Fibroblast of lung (primary cell): ENCODE results near the gene SSBP3. TPM values are rescaled to one million over a fixed set of nuclear protein-coding genes. Genes with fewer than 3 reads are reported as not detected.

Experiments used
- DNase-seq, 2 donors: peaks; one replicate each; pipeline versions ENCODE4 v3.0.0 to v3.0.0-alpha.2; 2010; ENCODE audit warnings: low read depth in 2 of 2
- H2AFZ ChIP-seq: 2 replicates; pipeline ENCODE4 v1.5.1; 2012; ENCODE audit warnings: low read length, control low read depth, inconsistent platforms
- H3K27ac ChIP-seq: 2 replicates; pipeline ENCODE4 v1.5.1; 2011; ENCODE audit warnings: low read length, control low read depth; ENCODE audit not compliant: insufficient read depth
- H3K27me3 ChIP-seq: 2 replicates; pipeline ENCODE4 v1.5.1; 2011; ENCODE audit warnings: mild to moderate bottlenecking, low read length; ENCODE audit not compliant: control insufficient read depth, insufficient read depth
- H3K36me3 ChIP-seq: 2 replicates; pipeline ENCODE4 v1.5.1; 2011; ENCODE audit warnings: low read length; ENCODE audit not compliant: control insufficient read depth, insufficient read depth
- H3K4me1 ChIP-seq: 2 replicates; pipeline ENCODE4 v1.5.1; 2011; ENCODE audit warnings: low read length; ENCODE audit not compliant: control insufficient read depth, insufficient read depth; ENCODE audit errors: extremely low read depth
- H3K4me2 ChIP-seq: 2 replicates; pipeline ENCODE4 v1.5.1; 2011; ENCODE audit warnings: low read length, control low read depth; ENCODE audit not compliant: insufficient read depth; ENCODE audit errors: extremely low read depth
- H3K4me3 ChIP-seq, 4 experiments: fragments of 200-600 bp in 1 of 4; sonication (generic) in 1 of 4; replicated peaks in 1 of 4; 2 replicates each; pipeline ENCODE4 v1.5.1; 2011 to 2016; ENCODE audit warnings: low read length in 4 of 4, low read depth in 3 of 4, mild to moderate bottlenecking in 3 of 4, control low read depth in 2 of 4, inconsistent platforms in 1 of 4, mixed read lengths in 1 of 4; ENCODE audit not compliant: insufficient read depth in 1 of 4; ENCODE audit errors: control extremely low read depth in 1 of 4
- H3K79me2 ChIP-seq: 2 replicates; pipeline ENCODE4 v1.5.1; 2012; ENCODE audit warnings: mild to moderate bottlenecking, low read length, inconsistent platforms; ENCODE audit not compliant: control insufficient read depth, insufficient read depth
- H3K9ac ChIP-seq: 2 replicates; pipeline ENCODE4 v1.5.1; 2011; ENCODE audit warnings: mild to moderate bottlenecking, low read length, control low read depth; ENCODE audit not compliant: insufficient read depth
- H3K9me3 ChIP-seq: 2 replicates; pipeline ENCODE4 v1.5.1; 2012; ENCODE audit warnings: low read depth, low read length; ENCODE audit not compliant: control insufficient read depth, insufficient read depth
- H4K20me1 ChIP-seq: 2 replicates; pipeline ENCODE4 v1.5.1; 2011; ENCODE audit warnings: low read length; ENCODE audit not compliant: control insufficient read depth, insufficient read depth; ENCODE audit errors: extremely low read depth
- CTCF ChIP-seq, 2 donors: IDR thresholded peaks in 1 of 2; conservative IDR thresholded peaks in 1 of 2; 1 replicate in 1 of 2; 2 replicates in 1 of 2; pipeline ENCODE4 v1.5.1; 2011 to 2012; ENCODE audit warnings: low read length in 2 of 2, control low read depth in 1 of 2, inconsistent platforms in 1 of 2, low read depth in 1 of 2, mild to moderate bottlenecking in 1 of 2
- EZH2 ChIP-seq: IDR thresholded peaks from 2 replicates; pipeline ENCODE4 v1.5.1; 2012; ENCODE audit warnings: low read length, control low read depth, mild to moderate bottlenecking; ENCODE audit errors: missing control alignments
- polyA plus RNA-seq, 2 donors: library from polyadenylated mRNA; depleted of rRNA in 1 of 2; stranded (reverse) in 1 of 2; unstranded in 1 of 2; fragments of >200 nt; gene quantifications; 2 replicates each; pipeline ENCODE4 v1.2.1, GENCODE V29; 2011 to 2012; ENCODE audit warnings: missing spikeins in 1 of 2
- total RNA-seq: library from RNA; depleted of rRNA; stranded (reverse); fragments of >200 nt; gene quantifications from 2 replicates; pipeline ENCODE4 v1.2.1, GENCODE V29; 2014

Gene SSBP3
- total and polyA plus RNA-seq, 2 donors (not counting 1 experiment from before 2014, with no cell fraction given), result 9.4 to 26.4 TPM

- Histone ChIP-seq H2AFZ (no peak overlapping the region), H3K27me3 (no peaks in the 10 kb centered on the region), H3K79me2 (no peaks in the 10 kb centered on the region), H4K20me1 (no peaks in the 10 kb centered on the region), H3K4me1 (no peaks in the 10 kb centered on the region), H3K36me3 (no peaks in the 10 kb centered on the region), H3K27ac (no peak overlapping the region), H3K4me3 (no peak overlapping the region), H3K9ac (no peak overlapping the region), H3K4me2 (no peak overlapping the region), H3K9me3 (no peaks in the 10 kb centered on the region)
- DNase-seq, result no peak
- TF ChIP-seq CTCF (conservative IDR thresholded peaks at IDR 0.05 in 1 of 2, IDR thresholded peaks at IDR 0.05 in 1 of 2; ENCODE audit: low read depth in 1 of 2, low read length in 2 of 2) (no peak), EZH2 (no peak)
Observed at GRCh38 chr1:54364995-54365394, 41.2 kb downstream of the SSBP3 start.

- Histone ChIP-seq H3K79me2 (no peaks in the 10 kb centered on the region), H3K36me3 (no peaks in the 10 kb centered on the region), H3K9me3 (no peaks in the 10 kb centered on the region), H4K20me1 (no peaks in the 10 kb centered on the region), H3K4me3 (no peak overlapping the region), H3K4me1 (no peaks in the 10 kb centered on the region), H3K9ac (no peak overlapping the region), H3K4me2 (no peak overlapping the region), H3K27ac (no peak overlapping the region), H3K27me3 (no peaks in the 10 kb centered on the region), H2AFZ (no peak overlapping the region)
- DNase-seq, result no peak
- TF ChIP-seq CTCF (conservative IDR thresholded peaks at IDR 0.05 in 1 of 2, IDR thresholded peaks at IDR 0.05 in 1 of 2; ENCODE audit: low read depth in 1 of 2, low read length in 2 of 2) (no peak), EZH2 (no peak)
Observed at GRCh38 chr1:54364582-54364981, 41.6 kb downstream of the SSBP3 start.

- H3K4me2 ChIP-seq, result no peak overlapping the region
- no peaks in the 10 kb centered on the region for H3K4me1 ChIP-seq
- H3K36me3 ChIP-seq, result no peaks in the 10 kb centered on the region
- no peaks in the 10 kb centered on the region for H4K20me1 ChIP-seq
- H2AFZ ChIP-seq, result no peak overlapping the region
- H3K9ac ChIP-seq, result no peak overlapping the region
- TF ChIP-seq EZH2, result no peak
- TF ChIP-seq CTCF (conservative IDR thresholded peaks at IDR 0.05 in 1 of 2, IDR thresholded peaks at IDR 0.05 in 1 of 2; ENCODE audit: low read depth in 1 of 2, low read length in 2 of 2), result no peak
- no peak overlapping the region for H3K4me3 ChIP-seq
- no peaks in the 10 kb centered on the region for H3K27me3 ChIP-seq
- no peak overlapping the region for H3K27ac ChIP-seq
- H3K79me2 ChIP-seq, result no peaks in the 10 kb centered on the region
- H3K9me3 ChIP-seq, result no peaks in the 10 kb centered on the region
- no peak for DNase-seq
Observed at GRCh38 chr1:54363925-54364324, 42.3 kb downstream of the SSBP3 start.
